ENCODE measurements around the gene ZFYVE16.

GRCh38 chr5:80376557-80376956 lies 31.3 kb upstream of the ZFYVE16 start:
- TF ChIP-seq GATA2 (IDR thresholded peaks at IDR 0.05; ENCODE audit: low read depth, low read length) (no peak), GATA3 (IDR thresholded peaks at IDR 0.05; ENCODE audit: low read depth, low read length) (no peak)
